COLO829 (cell line): ENCODE results near the gene CSNK1A1L.

Source experiments
- DNase-seq: peaks from one replicate; pipeline ENCODE4 v3.0.0; 2012; ENCODE audit warnings: low spot score

The CSNK1A1L gene

DNA sequence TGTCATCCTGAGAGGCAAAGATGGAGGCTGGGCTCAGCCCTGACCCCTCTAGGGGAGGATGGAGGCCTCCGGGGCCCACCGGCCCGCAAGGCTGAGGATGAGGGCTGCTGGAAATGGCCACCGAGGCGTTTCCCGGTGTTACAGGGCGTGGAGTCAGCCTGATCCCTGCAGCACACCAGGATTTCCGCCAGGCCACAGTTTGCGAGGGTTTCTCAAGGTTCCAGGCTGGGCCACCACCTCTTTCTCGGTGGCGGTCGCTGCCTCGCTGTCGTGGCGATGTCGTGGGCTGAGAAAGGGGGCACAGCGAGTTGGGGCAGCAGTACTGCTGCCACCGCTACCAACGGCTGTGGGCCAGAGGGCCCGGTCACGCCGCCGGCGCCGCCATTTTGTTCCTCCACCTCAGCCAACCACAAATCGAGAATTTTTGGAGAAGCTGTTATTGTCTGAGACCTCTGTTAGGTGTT, at the start of gene CSNK1A1L:
TSS of gene CSNK1A1L (minus strand) at position 414 of the 464 bp plus-strand sequence. CDS start at position 6, 408 bp downstream.
- DNase-seq: no peak

DNA sequence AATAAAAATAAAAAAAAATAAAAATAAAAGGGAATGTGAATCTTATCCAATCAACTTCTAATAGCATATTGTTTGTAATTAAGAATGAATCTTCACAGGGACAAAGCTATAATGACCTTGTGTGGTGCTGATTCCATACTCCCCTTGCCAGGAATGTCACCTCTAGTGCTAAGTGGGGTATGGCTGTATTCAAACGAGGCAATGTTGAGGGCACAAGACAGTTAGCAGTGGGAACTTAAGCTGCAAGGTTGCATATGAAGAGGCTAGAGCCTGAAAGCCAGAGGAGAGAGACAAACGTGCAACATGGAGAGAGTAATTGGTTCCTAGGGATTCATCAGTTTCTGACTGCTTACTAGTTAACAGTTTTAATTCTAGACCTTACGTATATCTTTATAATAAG, 43.9 kb upstream of the CSNK1A1L start:
- no peak for DNase-seq

DNA sequence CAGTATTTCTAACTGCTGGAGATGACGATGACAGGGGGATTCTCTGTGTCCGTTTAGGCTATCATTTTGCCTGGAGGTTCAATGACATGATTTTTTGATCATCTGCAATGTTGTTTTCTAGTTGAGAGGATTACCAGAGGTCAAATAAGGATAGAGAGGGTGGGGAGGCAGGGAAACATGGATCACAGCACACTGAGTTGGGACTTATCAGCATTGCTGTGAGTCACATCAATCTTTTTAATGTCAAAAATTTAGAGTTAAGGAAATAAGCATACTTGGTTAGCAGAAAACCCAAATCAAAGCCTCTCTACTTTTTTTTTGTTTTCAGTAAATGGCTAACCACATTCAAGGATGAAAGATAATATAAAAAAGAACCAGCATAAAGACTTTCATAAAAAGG, 43.0 kb upstream of the CSNK1A1L start:
- no peak for DNase-seq

DNA sequence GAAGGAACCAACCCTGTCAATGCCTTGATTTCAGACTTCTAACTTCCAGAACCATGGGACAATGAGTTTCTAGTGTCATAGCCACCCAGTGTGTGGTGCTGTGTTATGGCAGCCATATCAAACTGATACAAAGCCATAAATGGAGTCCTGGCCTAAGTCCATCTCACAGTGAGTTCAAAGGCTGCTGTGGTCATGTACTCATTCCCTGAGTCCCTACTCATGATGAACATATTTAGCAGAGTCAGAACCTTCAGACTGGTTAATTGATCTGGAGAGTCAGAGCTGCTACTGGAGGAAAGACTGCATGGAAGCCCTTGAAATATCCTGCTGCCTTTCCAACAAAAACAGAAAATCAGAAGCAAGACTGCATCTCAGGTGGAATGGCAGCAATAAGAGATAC, 39.2 kb upstream of the CSNK1A1L start:
- no peak for DNase-seq

DNA sequence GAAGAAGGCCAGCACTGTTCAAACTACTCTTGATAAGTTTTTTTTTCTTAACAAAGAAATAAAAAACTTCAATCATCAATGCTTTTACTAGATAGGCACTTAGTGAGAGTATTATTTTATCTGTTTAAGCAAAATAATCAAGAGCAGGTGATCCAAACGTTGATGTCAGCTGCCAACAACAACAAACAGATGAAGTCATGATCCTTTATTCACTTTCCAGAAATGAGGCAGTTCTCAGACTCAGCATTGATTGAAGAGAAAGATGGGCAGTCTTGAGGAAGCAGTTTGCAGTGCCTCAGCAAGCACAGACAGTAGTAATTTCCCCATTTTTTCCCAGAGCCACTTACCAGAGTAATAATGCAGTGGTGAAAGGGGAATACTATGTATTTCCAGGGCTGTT, 38.4 kb upstream of the CSNK1A1L start:
- no peak for DNase-seq

DNA sequence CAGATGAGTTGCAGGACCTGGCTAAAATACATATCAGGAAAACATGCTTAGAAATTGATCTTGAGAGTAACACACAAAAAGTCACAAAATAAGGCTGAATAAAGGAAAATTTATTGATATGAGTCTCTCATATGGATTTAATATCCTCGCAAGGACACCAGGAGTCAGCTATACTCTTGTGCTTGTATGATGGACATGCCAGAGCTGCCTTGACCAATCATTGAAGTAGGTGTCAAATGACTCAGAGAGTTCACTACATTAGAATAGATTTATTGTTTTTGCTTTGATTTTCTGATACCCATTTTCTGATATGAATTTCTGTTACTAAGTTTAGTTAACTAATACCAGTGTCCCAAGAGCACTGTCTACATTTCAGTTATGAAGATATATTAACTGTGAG, 37.4 kb upstream of the CSNK1A1L start:
- no peak for DNase-seq

DNA sequence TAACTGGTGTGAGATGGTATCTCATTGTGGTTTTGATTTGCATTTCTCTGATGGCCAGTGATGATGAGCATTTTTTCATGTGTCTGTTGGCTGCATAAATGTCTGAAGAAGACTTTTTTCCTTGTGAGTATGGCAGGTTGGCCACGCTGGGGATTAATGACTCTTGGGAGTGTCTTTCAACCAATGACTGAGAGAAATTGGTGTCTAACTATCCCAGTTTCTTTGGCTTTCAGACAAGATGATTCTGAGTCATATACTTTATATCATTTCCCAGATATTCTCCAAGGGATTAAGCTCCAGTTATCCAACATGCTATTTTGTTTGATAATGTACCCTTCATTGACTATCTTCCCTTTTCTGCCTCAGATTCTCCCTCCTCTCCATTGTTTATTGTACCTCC, 35.5 kb upstream of the CSNK1A1L start:
- no peak for DNase-seq

DNA sequence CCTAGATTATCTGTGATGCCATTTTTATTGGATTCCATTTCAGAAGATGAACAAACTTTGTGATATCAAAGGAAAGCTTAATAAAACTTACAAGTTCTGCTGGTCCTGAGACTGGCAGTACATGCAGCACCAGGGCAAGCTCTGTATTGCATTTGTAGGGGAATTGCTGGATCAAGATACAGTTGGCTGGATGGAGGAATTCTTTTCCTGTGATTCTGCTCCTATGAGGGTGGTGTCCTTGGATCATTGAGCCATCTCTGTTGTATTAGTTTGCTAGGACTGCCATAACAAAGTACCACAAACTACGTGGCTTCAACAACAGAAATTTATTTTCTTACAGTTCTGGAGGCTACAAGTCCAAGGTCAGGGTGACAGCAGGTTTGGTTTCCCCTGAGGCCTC, 33.9 kb upstream of the CSNK1A1L start:
- DNase-seq: no peak

DNA sequence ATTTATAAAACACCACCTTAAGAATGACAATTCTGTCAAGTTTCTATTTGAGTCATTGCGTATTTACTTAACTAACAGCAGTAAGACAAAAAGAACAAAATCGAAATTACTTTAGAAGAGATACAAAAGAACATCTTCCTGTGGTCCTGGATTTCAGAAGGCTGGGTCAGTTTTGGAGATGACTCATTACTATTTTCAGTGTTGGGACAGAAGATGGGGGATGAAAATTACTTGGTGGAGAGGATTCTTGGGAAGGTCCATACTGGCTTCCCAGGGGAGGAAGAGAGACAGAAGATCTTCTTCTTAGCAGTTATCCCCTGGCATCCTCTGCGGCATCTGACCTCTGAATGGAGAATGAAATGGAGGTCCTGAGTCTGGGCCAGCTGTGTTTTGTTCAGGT, 33.5 kb upstream of the CSNK1A1L start:
- DNase-seq: no peak

DNA sequence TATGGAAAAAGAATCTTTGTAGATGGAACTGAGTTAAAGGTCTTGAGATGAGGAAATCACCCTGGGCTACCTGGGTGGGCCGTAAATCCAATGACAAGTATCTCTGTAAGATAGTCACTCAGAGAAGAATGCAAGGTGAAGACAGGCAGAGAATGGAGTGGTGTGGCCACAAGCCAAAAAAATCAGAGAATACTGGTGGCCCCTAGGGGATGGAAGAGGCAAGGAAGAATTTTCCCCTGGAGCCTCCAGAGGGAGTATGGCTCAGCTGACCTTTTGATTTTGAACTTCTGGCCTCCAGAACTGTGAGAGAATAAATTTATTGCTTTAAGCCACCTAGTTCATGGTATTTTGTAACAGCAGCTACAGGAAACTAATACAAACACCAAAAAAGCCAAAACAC, 32.7 kb upstream of the CSNK1A1L start:
- DNase-seq: peak; percentile 17

DNA sequence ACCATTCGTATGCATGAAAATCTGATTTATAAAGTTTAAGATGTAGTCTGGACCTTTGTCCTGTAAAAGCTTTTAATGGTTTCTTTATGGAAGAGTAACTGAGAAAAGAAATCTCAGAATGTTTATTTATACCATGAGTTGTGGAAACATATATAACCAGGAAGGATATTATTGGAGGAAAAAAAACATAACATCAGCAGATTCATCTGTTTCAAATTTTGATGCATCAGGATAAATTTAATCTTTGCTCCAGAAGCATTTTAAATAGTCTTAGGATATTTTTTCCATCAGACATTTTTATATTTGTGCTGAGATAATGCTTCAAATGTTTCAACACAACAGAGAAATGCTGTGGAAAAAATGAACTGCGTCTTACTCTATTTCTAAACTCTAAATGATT, 31.2 kb upstream of the CSNK1A1L start:
- no peak for DNase-seq

DNA sequence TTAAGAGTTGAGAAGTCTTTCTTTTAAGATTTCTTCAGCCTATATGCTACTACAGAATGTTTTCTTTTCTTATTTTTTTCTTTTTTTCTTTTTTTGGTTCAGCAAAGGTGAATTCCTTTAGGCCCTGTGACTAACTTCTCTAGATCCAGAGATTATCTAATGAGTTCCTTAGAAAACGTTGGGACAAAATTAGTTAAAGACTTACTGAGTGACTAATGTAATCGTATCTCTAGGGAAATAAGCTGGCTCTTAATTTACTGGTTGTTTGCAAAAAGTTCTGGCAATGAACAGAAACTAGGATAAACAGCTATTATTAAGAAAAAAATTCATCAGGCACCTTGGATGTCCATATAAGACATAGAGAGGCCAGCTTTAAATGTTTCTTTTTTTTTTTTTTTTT, 30.7 kb upstream of the CSNK1A1L start:
- no peak for DNase-seq

DNA sequence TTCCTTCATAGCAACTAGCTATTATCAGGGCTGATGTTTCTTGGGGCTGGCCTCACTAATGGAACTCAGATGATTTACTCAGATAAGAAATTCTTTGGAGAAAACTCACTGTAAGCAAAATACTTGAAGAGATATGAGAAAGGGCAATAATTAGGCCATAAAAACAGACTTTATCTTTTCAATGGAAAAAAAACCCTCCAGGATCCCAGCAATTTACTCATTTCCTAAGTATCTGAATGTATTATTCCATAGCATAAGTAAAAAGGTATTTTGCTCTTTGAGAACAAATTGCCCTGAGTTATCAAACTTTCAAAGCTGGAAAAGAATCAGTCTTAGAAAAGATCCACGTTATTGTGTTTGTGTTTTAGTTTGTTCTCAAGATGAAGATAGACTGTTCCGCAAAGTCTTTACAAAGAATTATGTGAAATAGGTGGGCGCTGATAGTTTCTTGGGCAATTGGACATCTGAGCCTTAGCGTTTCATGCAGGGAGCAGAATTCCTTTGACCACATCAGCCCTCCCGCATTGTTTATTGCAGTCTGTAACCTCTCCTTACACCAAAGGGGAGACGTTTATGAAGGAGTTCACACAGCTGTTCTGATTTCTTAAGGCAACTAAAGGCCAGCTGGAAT, 29.1 kb upstream of the CSNK1A1L start:
- DNase-seq: no peak

DNA sequence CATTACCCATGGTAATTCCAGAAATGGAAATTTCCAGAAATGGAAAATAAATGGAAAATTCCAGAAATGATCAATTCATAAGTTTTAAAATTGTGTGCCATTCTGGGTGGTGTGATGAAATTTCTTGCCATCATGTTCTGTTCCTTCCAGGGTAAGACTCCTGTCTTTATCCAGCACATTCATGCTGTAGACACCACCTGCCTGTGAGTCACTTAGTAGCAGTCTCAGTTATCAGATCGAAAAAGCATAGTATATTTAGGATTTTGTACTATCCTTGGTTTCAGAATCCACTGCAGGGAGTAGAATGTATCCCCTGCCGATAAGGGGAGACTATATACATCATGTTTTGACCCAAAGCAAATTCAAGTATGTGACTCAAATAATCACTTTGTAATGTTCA, 26.7 kb upstream of the CSNK1A1L start:
- DNase-seq: no peak

DNA sequence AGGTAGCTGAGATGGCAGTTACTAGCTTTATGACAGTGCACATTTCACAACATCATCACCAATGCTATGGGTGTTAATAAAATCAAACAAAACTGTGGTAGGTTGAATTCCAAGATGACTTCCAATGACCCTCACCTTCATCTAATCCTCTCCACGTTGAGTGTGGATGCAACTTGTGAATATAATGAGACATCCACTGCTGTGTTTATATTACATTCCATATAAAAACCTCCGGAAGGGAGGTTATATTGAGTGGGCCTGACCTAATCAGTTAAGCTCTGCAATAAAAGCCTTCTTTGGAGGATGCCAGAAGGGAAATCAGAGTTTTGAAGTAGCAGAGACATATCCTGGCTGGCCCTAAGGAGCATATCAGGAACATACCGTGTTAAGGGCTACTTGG, 25.6 kb upstream of the CSNK1A1L start:
- no peak for DNase-seq

DNA sequence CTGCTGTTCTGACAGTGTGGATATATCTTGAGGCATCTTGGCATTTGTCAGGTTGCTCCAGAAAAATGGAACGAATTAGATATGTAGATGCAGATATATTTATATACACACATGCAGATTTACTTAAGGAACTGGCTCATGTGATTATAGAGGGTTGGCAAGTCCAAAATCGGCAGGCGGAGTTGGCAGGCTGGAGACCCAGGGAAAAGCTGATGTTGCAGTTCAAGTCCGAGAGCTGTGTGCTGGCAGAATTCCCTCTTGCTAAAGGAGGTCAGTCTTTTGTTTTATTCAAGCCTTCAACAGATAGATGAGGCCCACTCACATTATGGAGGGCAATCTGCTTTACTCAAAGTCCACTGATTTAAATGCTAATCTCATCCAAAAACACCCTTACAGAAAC, 24.4 kb upstream of the CSNK1A1L start:
- no peak for DNase-seq

DNA sequence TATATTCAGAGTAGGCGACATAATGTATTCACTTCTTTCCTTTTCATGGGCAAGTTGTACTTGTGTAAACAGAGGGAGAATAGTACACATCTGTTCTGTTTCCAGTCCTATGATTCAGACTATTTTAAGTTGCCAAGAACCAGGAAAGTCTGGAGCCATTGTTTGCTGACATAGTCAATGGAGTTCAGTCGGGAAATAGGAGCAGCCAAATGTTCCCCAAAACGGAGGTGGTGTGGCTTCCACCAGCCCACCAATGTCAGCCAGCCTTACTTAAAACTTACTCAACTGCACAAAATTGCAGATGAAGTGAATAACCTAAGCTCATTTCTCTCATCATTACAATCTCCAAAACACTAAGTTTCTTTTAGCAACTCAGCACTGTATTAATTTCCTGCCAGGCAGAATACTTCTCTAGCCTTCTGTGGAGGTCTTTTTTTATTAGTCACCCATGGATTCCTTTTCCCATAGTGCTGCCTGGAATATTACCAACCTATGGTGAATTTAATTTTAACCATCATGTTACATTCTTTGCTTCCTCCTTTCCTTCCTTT, 22.3 kb upstream of the CSNK1A1L start:
- DNase-seq: peak; percentile 37

DNA sequence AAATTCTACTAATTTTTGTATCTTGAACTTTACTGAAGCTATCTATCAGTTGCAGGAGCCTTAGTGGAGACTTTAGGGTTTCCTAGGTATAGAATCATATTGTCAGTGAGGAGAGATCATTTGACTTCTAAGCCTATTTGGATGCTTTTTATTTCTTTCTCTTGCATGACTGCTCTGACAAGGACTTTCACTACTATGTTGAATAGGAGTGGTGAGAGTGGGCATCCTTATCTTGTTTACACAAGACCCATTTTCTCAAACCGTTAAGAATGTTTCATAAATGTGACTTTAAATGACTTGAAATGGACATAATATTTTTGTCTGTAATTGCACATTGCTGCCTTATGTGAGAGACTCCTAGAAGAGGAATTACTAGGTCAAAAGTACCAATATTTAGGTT, 17.9 kb upstream of the CSNK1A1L start:
- DNase-seq: no peak

DNA sequence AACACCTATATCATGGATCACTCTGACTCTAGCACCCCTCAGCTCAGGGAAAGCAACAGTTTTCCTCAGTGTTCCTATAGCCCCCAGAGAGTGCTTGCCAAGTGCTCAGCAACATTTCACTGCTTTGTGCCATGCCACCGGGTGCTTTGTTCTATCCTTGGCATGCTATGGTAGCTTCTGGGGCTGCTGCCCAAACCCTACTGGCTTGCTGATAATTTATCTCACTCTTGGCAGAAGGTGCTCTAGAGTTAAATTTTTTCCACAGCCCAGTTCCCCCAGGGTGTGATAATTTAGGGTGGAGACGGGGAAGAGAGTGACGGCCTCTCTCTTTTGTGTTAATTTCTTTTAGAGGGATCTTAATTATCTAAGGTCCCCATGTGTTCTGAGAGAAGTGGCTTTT, 12.6 kb upstream of the CSNK1A1L start:
- no peak for DNase-seq

DNA sequence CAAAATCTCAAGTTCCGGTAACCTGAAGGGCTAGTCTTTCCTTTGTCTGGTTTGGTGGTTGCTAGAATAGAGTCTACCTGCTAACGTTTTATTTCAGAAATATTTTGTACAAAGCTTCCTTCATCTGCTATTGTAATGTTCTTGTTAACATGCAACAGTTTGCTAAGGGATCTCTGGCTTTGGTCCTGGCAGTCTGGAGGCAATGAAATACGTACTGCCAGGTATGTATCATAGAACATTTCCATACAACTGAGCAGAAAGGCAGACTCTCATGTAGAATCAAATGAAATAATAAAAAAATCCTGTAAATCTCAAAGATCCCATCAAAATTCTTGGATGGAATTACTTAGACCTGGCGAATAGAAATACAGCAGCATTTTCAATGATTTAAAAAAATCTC, 8.8 kb upstream of the CSNK1A1L start:
- no peak for DNase-seq

DNA sequence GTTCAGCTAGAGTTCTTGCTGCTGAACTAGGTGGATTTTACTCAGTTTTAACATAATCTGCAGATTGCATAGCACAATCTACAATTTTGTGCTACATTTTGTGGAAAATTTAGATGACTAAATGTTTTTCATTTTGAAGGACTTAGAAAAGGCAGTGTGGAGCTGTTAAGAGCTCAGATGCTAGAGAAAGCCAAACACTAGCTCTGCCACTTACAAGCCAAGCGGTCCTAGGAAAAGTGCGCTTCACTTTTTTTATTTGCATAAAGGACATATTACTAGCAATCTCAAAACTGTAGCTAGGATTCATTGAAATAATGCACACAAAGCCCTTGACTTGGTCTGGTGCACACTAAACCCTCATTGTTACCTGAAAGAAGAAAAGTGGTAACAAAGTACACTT, 8.1 kb upstream of the CSNK1A1L start:
- DNase-seq: no peak

DNA sequence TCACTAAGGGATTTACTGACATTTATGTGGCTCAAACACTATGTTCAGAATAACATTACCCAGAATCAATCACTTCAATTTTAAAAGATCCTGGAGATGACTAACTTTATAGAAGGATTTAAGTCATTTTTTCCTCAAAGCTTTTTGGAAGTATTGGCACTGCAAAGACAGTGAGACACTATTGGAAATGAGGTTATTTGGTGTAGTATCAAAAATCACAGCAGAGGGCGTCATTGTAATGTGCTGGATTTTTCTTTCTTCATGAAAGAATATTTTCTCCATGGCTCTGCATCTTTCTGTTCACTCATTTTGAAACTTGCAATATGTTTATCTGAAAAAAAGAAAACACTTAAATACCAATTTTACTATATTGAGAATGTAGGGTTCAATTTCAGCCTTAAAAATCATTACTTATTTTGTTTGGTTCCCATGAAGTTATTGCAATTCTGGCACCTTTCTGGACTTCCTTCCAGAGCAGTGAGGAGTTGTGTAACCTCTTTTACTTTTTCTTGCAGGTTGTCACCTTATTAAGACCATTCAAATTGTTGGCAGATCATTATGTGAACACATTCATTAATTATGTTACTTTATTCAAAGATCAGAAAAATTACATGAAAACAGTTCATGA, 3.7 kb upstream of the CSNK1A1L start:
- peak; percentile 12 for DNase-seq

DNA sequence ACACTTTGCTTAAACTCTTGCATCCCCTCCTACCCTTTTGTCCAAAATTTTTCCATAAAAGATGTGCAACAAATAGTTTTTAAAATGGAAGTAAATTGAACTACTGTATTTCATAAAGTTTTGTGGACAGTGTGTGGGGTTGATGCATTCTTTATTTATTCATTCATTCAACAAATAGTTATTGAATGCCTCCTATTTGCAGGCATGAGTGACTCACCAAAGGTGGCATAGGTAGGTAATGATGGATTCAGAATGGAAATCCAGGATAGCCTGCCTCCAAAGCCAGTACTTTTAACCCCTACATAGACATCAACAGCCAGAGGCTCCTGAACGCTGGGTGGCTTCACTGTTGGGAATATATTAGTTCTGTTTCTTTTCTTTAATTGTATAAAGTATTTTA, 2.4 kb upstream of the CSNK1A1L start:
- no peak for DNase-seq

DNA sequence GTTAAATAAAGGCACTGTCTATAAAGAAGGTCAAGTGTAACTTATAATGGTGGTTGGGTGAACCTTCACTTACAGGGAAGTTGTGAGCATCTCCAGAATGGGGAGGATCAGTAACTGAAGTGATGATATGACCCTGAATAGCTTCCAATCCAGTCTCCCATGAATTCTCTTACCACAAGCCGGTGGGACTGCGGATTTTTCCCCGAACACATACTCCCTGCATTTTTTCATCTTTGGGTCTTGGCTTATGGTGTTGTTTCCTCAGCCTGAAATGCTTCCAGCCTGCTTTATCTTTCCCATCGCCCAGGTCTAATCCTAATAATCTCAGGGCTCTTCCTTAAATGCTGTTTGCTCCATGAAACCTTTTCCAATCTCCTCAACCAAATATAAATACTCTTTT, 2.0 kb upstream of the CSNK1A1L start:
- no peak for DNase-seq
